ENCODE measurements around the gene CHRNA9. TPM values are rescaled to one million over a fixed set of nuclear protein-coding genes. Genes with fewer than 3 reads are reported as not detected.
"Not testable (repeated sequence)": the region's sequence is repeated elsewhere in the genome, so short reads cannot be mapped to it uniquely, and the experiment has no call there.

CHRNA9 gene
- total RNA-seq, 2 experiments from 2014 or later: 0.08 to 0.21 TPM

DNA sequence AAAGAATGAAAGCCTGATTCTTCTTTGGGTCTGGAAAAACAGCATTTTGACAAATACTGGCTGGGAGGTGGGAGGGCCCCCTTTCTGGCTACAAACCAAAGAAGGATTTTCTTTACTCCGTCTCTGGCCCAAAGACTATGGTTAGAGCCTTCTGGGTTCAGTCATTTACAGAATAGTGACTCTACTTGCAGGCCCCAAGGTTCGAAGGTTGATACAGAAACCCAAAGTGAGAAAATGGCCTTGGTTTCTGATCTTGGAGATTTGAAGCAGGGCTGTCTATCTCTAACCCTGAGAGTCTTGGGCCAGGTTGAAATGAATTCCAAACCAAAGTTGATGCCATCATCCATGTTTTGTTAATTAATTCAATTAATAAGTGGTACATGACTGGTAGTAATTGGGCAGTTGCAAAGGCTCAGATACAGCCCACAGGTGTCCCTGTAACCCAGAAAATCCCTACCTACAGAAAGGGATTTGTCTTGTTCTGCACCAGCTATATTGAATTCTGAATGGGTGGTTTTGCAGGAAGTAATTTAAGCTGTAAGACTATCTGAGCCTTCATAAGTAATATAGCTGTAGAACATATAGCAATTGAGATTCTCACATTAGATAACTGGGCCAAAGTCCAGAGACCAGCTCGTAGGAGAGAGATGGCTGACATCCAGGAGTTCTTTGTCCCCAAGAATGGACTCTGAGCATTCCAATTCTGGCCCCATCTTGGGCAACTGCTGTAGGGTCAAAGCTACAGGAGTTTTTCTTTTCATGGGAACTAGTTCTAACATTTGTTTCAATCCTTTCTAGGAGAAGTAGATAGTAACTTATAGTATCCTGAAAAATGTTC lies 34.5 kb downstream of the CHRNA9 start:
- ChIA-PET CTCF (no interaction called here), POLR2A (no interaction called here)

DNA sequence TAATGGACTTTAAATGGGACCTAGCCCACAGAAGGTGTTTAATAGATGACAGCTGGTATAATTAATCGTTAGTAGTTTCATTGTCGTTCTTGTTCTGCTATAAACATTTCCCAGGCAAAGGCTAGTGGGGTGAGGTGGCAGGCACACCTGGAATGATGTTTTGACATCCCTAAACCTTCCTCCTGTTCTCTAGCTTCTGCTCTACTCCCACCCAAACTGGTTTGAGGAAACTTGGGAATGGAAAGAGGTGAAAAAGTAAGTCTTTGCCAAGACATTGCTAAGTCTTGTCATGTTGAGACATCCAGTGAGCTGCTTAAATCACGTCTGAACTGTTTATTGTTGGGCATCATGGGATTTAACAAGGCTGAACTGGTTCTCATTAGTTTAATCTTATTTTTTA lies 37.5 kb downstream of the CHRNA9 start:
- POLR2A ChIA-PET: no interaction called here

DNA sequence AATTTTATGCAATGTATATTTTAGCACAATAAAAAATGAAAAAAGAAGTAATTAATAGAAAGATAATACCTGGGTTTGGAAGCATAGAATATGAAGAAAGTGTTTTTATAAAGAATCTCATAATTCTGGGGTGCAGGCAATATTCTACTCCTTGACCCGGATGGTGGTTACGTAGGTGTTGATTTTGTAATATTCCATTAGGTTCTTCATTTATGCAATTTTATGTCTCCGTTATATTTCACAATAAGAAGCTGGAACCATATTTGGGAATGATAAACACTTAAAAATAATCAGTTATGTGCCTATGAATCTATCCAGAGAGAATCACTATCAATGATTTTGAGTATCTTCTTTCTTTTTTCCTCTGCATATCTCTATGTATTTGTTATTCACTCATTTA lies 38.5 kb downstream of the CHRNA9 start:
- ChIA-PET CTCF (no interaction called here), POLR2A (no interaction called here)

More for the DNA sequence above, 37.5 kb downstream of the CHRNA9 start:
- CTCF ChIA-PET: no interaction called here

DNA sequence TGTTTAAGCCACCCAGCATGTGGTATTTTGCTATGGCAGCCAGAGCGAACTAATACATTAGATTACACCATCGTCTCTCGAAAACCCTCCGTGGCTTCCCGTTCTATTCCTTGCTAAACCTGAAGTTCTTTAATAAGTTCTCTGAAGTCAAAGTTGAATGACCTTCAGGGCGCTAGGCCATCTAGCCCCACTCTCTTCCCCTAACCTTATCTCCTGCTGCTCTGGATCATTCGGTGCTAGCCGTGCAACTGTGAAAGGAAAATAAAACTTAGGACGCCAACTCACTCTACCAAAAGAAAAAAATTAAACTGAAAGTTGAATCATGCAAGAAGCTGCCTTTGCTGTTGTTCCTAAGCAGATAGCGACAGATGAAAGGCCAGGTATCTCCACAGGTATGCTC lies 40.0 kb downstream of the CHRNA9 start:
- ChIA-PET POLR2A (no interaction called here), CTCF (no interaction called here)

DNA sequence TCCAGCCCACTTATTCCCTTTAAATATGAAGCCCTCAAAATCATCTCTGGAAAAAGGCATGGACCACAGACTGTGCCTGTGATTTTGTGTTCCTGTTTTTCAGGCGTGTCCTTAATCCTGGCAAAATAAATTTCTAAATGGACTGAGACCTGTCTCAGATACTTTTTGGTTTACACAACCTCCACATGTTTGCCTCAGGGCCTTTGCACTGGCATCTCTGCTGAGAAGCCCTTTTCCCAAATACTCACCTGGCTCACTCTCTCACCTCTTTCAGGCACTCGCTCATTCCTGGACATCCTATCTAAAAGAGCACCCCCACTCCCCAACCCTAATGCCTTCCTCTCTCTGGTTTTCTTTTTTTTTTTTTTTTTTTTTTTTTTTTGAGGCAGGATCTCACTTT lies 40.5 kb downstream of the CHRNA9 start:
- POLR2A ChIA-PET: no interaction called here
- CTCF ChIA-PET: no interaction called here

DNA sequence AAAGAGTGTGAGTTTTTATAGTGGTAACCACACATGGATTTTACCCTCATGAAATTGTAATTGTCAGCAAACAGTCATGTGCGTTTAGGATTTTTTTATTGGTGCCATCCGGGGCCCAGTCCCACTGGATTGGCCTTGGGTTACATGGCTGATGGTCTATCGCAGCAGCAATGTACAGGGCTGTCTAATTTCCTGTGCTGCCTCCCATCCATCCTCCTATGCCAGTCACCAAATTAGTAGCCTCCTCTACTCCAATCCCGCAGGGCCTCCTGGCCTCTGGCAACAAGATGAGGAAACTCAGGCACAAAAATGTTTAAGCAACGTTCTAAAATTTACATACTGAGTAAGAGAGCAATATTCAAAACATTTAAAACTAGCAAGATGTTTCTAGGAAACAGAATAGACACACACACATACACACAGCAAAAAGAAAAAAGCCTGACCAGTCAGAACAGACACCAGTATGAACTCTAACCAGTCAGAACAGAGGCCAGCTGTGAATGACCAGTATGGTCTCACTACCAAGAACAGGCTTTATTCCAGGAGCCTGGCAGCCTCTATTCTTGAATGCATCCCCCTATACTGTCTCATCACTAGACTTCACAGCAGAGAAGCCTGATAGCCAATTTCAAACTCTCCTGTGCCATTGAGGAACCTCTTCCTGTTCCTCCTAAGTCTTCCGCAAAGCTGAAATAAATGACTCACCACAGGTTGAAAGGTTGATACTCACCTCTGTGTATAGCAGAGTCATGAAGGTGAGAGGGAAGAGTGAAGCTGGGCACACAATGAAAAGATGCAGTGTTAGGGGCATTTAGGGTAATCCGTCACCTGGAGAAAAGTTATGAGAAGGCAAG lies 42.6 kb downstream of the CHRNA9 start:
- CTCF ChIA-PET: no interaction called here
- POLR2A ChIA-PET: no interaction called here

DNA sequence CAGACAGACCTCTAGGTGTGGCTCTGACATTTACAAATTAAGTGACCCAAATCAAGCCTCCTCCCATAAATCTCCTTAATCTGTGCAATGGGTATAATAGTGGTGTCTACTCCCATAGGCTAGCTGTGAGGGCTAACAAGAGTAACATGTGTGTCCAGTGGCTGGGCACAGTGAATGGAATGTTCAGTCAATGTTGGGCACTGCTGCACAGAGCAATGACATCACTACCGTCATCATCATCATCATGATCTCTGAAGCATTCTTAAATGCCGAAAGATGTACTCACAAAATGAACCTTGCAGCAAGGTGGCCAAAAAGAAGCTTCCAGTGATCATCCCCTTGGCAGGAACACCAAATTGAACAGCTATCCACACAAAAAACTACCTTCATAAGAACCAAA lies 43.5 kb downstream of the CHRNA9 start:
- CTCF ChIA-PET: no interaction called here
- POLR2A ChIA-PET: no interaction called here

DNA sequence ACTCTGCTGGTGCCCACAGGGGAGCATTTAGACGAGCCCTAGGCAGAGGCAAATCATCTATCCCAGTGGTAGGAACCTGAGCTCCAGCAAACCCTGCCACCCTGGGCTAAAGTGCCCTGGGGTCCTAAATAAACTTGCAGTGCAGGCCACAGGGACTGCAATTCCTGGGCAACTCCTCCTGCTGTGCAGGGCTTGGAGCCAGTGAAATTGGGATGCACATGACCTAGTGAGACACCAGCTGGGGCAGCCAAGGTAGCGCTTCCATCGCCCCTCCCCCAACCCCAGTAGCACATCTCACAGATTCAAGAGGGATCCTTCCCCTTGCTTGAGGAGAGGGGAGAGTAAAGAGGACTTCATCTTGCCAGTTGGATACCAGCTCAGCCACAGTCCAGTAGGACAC lies 44.1 kb downstream of the CHRNA9 start:
- ChIA-PET POLR2A (no interaction called here), CTCF (no interaction called here)

DNA sequence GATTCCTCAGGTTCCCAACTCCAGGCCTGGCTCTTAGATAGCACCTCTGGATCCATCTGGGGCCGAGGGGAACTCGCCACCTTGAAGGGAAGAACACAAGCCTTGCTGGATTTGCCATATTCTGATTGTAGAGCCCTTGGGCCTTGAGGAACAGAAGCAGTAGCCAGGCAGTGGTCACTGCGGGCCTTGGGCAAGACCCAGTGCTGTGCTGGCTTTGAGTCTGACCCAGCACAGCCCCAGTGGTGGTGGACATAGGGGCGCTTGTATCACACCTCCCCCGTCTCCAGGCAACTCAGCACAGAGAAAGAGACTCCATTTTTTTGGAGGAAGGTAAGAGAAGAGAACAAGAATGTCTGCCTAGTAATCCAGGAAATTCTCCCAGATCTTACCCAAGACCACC lies 45.5 kb downstream of the CHRNA9 start:
- ChIA-PET POLR2A (no interaction called here), CTCF (no interaction called here)

DNA sequence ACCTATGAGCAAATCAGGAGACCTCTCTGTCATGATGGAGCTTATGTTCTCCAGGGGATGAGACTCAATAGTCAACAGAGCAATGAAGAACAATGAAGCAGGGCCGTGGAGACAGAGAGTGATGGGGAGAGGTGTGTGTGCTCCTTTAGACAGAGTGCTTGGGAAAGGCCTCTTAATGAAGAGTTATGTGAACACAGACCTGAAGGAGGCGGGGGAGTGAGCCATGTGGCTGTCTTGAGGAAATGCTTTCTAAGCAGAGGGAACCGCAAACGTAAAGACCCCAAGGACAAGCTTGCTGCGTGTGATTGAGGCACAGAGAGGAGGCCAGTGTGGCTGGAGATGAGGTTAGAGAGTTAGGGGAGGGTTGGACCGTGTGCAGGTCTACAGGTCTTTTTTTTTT lies 53.1 kb downstream of the CHRNA9 start:
- ChIA-PET POLR2A (no interaction called here), CTCF (no interaction called here)

DNA sequence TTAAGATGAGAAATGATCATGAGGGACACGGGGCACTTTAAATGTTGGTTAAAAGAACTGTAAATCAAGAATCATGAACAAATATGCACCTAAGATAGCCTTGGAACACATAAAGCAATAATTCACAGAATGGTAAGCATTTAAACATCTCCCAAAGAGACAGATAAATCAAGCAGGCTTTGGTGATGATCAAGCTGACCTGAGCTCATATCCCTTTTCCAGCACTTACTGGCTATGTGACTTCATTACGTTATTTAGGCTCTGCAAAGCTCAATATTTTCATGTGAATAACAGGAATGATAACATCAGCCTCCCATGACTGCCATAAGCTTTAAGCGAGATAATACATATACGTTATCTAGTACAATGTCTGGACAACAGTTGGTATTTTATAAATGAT lies 54.9 kb downstream of the CHRNA9 start:
- ChIA-PET POLR2A (no interaction called here), CTCF (interaction anchor here (0.5 kb wide), 1 partner anchor 73 kb away, joined by 3 read pairs; no protein-coding TSS in a partner anchor)

DNA sequence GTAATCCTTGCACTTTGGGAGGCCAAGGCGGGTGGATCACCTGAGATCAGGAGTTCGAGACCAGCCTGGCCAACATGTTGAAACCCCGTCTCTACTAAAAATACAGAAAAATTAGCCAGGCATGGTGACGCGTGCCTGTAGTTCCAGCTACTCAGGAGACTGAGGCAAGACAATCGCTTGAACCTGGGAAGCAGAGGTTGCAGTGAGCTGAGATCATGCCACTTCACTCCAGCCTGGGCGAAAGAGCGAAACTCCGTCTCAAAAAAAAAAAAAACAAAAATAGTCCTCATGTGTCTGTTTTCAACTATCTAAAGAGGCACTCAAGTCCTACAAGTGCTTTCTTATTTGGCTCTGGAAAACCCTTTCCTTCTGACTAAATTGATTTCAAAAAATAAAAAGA lies 57.1 kb downstream of the CHRNA9 start:
- CTCF ChIA-PET, POLR2A ChIA-PET: not testable (repeated sequence)

DNA sequence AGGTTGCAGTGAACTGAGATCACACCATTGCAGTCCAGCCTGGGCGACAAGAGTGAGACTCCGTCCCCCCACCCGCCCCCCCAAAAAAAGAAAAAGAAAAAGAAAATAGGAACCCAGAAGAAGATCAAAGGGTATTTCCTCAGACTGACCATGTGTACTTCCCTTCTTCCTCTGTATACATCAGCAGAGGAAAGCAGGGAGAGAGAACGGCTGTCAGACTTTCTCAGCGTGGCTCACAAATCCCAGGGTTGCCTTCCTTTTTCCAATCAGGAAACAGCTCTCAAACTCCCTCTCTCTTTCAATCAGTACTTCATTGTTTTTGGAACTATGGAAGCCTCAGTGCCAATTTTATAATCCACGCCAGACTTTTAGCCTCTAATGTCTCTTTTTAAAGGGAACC lies 59.1 kb downstream of the CHRNA9 start:
- ChIA-PET CTCF (interaction anchor here (0.9 kb wide), 1 partner anchor 60 kb away, joined by 3 read pairs; no protein-coding TSS in a partner anchor), POLR2A (no interaction called here)

DNA sequence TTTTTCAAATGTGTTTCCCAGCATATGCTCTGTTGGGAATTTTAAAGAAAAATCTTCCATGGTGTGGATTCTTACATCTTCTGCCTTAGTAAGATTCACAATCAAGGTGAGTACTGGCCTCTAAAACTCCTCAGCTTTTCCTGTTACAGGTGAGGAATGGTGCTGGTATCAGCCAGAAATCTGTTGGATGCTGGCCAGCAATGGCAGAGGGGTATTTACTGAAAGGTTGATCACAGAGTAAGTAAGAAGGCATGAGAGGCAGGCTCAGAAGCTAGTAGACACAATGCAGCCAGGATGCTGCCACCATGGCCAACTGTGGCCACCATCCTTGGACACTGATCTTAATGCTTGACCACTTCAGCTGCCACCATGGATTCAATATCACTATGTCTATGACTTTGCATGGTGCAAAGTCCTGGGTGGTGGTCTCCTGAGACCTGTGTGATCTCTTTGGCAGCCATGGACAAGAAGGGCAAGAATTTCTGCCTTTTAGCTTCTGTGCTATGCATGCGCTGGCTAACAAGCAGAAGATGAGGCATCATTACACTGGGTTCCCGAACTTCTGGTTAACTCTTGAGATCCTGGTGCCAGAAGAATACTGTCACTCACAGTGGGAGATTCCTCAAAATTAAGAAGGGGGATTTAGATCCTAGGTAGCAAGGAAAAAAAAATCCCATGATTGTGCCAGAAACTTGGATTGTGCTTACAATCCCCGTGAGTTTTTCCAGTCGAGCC lies 60.2 kb downstream of the CHRNA9 start:
- ChIA-PET POLR2A (no interaction called here), CTCF (no interaction called here)

DNA sequence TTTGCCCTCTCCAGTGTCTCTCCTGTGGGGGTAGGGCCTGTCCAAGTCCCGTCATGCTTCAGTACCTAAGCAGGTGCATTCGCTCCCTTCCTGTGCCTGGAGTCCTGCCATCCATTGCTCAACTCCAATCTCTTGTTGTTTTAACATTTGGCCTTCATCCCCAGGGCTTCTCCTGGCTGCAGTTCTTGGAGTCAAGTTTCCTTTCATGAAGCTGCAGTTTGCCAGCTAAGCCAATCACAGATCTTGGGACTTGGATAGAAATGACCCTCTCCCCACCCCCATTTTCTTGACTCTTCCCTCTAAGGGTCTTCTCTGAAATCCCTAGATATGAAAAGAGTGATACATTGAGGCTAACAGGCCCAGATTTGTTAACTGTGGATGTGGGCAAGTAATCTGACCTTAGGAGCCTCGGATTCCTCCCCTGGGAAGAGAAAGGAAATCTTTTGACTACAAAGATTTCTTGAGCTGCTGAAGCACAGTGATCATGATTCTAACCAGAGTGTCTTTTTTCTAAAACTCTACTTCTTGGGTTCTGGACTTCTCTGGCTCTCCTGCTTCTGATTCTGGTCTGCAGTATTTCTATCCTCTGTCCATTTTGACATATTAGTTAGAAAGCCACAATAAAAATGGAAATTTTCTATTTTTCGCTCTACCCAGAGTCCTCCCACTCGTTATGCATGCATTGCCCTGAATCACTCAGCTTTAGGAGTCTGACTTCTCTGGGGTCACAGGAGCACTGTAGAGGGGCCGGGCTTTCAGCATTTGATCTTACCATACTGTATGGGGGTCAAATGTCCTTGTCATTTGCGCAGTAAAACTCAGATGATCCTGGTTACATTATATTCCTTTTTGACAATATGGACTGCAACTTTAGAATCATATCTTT lies 61.0 kb downstream of the CHRNA9 start:
- CTCF ChIA-PET: no interaction called here
- POLR2A ChIA-PET: no interaction called here

DNA sequence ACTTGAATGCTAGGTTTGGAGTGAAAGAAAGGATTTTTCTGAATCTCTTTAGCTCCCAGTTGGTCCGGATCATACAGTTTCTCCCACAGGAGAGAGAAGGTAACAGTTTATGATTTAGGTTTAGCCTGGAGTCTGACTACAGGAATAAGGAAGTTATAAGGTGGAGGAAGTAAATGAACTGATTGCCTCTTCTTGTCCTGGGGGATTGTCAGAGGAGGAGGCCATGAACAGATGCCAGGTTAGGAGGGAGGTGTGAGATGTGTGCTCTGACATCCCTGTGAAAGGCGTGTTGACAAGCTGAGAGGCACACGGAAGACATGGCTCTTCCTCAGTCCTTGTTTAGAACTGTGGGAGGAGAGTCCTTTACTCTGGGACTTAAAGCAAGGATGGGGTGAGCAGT lies 64.4 kb downstream of the CHRNA9 start:
- CTCF ChIA-PET: no interaction called here
- POLR2A ChIA-PET: no interaction called here

DNA sequence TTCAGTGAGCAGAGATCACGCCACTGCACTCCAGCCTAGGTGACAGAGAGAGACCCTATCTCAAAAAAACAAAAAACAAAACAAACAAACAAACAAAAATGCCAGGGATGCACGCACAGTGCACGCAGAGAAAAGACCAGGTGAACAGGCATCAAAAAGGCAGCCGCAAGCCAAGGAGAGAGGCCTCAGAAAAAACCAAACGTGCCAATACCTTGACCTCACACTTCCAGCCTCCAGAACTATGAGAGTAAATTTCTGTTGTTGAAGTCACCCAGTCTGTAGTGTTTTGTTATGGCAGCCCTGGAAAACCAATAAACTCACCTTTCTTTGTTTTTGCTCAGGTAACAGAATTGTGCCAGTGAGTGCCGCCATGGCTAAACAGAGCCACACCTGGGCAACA lies 66.0 kb downstream of the CHRNA9 start:
- CTCF ChIA-PET: no interaction called here

DNA sequence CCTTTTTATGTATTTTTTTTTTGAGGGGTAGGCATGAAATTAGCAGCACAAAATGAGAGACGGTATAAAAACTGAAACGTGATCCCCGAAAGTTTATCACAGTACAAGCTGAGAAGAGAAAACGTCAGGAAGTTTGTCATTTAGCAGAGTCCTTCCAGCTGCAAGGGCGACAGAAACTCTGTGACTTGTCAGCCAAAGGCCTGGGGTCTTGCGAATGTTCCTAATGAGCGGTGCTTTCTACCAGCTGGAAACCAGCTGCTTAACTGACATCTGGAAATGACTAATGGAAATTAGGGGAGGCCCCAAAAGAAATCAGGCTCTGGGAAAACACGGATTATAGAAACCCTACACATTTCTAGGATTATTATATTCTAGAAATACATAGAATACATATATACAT lies 66.5 kb downstream of the CHRNA9 start:
- POLR2A ChIA-PET: interaction anchor here (0.6 kb wide), 1 partner anchor 83 kb away, joined by 3 read pairs; no protein-coding TSS in a partner anchor
- CTCF ChIA-PET: no interaction called here

More for the DNA sequence above, 66.0 kb downstream of the CHRNA9 start:
- POLR2A ChIA-PET: no interaction called here

DNA sequence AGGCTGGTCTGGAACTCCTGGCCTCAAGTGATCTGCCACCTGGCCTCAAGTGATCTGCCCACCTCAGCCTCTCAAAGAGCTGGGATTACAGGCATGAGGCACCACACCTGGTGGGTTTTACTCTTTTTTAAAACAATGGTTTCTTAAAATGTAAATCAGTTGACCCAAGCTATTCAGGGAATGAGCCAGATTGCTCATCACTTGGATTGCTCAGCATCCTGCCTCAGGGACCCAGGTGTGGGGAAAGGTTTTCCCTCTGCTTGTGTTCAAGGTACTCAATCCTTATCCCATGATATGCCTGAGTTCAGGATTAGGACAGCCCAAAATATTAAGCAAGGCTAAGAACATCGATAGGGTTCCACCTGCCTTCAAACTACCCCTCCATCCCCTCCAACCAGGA lies 67.4 kb downstream of the CHRNA9 start:
- ChIA-PET POLR2A (no interaction called here), CTCF (no interaction called here)

DNA sequence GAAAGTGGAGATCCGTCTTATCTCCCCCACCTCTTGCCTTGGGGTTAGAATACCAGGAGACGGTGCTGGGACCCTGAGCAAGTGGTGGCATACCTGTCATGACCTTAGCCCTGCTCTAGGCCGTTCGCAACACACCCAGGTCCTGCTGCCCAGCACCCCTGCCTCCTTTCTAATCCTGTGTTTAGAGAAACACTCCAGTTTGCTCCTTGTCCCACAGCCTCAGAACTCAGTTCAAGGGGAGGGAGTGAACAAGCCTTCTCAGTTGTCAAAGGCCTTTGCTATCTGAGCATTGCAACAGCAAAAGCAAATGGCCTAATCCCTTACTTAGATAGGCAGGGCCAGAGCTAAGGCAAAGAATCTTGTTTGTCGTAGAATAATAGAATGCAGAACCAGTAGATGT lies 67.9 kb downstream of the CHRNA9 start:
- POLR2A ChIA-PET: no interaction called here
- CTCF ChIA-PET: interaction anchor here (0.6 kb wide), 1 partner anchor 19 kb away, joined by 3 read pairs; no protein-coding TSS in a partner anchor
